ENCODE data around the gene VPS33B.
A peak's percentile ranks its signal among the peaks of the same experiment; 100 is the strongest.

Gene VPS33B

DNA sequence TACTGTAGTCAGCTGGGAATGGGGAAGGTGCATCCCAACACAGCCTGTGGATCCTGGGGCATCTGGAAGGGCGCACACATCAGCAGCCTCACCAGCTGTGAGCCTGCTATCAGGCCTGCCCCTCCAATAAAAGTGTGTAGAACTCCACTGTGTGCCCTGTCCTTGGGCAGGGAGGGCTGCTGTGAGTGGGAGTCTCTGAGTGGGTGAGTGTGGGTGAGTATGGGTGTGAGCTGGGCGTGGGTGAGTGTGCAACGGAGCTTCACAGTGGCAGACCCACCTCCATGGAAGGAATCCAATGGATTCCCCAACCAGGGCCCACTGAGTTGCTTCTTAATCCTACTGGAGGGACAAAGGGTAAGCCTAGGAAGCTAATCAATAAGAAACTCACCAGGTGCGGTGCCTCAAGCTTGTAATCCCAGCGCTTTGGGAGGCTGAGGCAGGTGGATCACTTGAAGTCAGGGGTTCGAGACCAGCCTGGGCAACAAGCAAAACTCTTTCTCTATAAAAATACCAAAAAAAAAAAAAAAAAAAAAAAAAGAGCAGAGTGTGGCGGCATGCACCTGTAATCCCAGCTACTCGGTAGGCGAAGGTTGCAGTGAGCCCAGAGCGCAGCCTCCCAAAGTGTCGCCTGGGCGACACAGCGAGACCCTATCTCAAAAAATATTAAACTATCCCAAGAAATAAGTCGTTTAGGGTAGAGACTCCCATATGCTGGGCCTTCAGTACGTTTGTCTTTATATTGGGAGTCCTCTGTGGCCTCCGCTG is 68.3 kb downstream of the VPS33B start:
- TF ChIP-seq, protein P1, sequence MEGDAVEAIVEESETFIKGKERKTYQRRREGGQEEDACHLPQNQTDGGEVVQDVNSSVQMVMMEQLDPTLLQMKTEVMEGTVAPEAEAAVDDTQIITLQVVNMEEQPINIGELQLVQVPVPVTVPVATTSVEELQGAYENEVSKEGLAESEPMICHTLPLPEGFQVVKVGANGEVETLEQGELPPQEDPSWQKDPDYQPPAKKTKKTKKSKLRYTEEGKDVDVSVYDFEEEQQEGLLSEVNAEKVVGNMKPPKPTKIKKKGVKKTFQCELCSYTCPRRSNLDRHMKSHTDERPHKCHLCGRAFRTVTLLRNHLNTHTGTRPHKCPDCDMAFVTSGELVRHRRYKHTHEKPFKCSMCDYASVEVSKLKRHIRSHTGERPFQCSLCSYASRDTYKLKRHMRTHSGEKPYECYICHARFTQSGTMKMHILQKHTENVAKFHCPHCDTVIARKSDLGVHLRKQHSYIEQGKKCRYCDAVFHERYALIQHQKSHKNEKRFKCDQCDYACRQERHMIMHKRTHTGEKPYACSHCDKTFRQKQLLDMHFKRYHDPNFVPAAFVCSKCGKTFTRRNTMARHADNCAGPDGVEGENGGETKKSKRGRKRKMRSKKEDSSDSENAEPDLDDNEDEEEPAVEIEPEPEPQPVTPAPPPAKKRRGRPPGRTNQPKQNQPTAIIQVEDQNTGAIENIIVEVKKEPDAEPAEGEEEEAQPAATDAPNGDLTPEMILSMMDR (IDR thresholded peaks at IDR 0.05; ENCODE audit: insufficient read depth, low read depth, low read length, missing control alignments): no peak
- DNase-seq (ENCODE audit: low read depth): no peak
- peak overlapping the region; percentile 90 for H3K4me3 ChIP-seq (ENCODE audit: low read length)

DNA sequence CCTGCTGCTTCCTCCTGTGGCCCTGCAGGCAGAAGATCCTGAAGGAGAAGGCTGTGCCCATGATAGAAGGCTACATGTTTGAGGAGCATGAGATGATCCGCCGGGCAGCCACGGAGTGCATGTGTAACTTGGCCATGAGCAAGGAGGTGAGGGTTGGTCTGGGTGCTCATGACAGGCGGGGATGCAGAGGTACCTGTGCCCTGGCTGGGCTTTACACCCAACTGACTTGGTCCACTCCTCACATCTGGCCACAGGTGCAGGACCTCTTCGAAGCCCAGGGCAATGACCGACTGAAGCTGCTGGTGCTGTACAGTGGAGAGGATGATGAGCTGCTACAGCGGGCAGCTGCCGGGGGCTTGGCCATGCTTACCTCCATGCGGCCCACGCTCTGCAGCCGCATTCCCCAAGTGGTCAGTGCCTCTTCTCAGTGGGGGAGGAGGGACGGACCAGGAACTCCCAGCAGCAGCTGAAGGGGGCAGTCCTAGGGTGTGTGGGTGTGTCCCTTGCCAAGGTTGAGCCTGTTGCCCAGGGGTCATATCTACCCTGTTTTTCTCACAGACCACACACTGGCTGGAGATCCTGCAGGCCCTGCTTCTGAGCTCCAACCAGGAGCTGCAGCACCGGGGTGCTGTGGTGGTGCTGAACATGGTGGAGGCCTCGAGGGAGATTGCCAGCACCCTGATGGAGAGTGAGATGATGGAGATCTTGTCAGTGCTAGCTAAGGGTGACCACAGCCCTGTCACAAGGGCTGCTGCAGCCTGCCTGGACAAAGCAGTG is 69.3 kb downstream of the VPS33B start:
- no peak overlapping the region for H3K4me3 ChIP-seq (ENCODE audit: low read length)
- TF ChIP-seq, protein P1 (IDR thresholded peaks at IDR 0.05; ENCODE audit: insufficient read depth, low read depth, low read length, missing control alignments): no peak
- DNase-seq (ENCODE audit: low read depth): no peak

DNA sequence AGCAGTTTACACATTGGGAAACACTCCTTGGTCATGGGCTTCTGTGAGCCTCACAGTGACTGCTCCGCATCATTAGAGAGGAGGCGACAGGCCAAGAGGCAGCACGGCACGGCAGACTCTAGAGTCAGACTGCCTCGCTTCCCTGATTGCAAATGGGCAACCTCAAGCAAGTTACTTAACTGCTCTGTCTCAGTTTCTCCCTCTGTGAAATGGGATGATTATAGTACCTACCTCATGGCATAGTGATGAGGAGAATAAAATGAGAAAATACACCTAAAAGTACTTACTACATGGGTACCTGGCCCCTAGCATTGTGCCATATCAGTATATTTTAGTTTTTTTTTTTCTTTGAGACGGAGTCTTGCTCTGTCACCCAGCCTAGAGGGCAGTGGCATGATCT is 71.7 kb downstream of the VPS33B start:
- no peak for DNase-seq (ENCODE audit: low read depth)
- TF ChIP-seq, protein P1 (IDR thresholded peaks at IDR 0.05; ENCODE audit: insufficient read depth, low read depth, low read length, missing control alignments): no peak
- no peak overlapping the region for H3K4me3 ChIP-seq (ENCODE audit: low read length)

DNA sequence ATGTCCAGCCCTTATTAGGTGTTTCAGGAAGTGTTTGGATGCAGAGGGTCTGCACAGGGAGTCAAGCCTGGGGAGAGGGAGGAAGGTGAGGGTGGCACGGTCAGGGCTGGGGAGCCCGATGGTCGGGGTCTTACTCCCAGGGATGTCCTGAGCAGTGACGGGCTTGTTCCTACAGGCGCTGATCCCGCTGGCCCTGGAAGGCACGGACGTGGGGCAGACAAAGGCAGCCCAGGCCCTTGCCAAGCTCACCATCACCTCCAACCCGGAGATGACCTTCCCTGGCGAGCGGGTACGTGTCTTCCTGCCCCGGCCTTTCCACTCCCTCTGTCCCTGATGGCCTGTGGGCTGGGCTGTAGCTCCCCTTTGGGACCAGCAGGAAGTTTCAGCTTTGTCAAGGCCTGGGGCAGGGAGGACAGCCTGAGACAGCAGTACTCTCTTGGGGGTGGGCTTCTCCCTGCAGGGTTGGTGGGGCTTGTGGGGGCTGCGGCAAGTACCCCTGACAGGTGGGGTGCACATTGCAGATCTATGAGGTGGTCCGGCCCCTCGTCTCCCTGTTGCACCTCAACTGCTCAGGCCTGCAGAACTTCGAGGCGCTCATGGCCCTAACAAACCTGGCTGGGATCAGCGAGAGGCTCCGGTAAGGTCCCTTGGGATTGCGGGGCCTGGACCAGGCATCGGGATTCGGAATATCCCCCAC is 72.3 kb downstream of the VPS33B start:
- TF ChIP-seq, protein P1 (IDR thresholded peaks at IDR 0.05; ENCODE audit: insufficient read depth, low read depth, low read length, missing control alignments): no peak
- DNase-seq (ENCODE audit: low read depth): no peak
- no peak overlapping the region for H3K4me3 ChIP-seq (ENCODE audit: low read length)

Measured in epithelial cell of esophagus (primary cell).